T47D (cell line): ENCODE results near the gene MINAR2.
A peak's percentile ranks its signal among the peaks of the same experiment; 100 is the strongest.

ENCODE experiments used
- DNase-seq, 2 experiments: peaks; one replicate each; pipeline versions ENCODE4 v3.0.0 to v3.0.0-alpha.2; 2011 to 2012; ENCODE audit warnings: low read depth in 1 of 2, low spot score in 1 of 2
- JUND ChIP-seq: IDR thresholded peaks from 2 replicates; pipeline ENCODE4 v1.6.1; 2012; ENCODE audit warnings: low read depth
- in situ Hi-C: cut with HindIII; loops from 2 replicates; pipeline ENCODE4 v1.10.0; 2016; ENCODE audit warnings: low sequenced_read_pairs, low pct_unique_long_range_greater_than_20kb

Gene MINAR2

GRCh38 chr5:129748913-129749880 lies 1.3 kb downstream of the MINAR2 start:
- in situ Hi-C loops = no loop called here
- no peak for DNase-seq

GRCh38 chr5:129760636-129761325 lies 12.9 kb downstream of the MINAR2 start:
- in situ Hi-C loops = no loop called here
- no peak for TF ChIP-seq JUND
- DNase-seq = no peak

More at GRCh38 chr5:129748913-129749880, 1.3 kb downstream of the MINAR2 start:
- no peak for TF ChIP-seq JUND

GRCh38 chr5:129763651-129764050 lies 15.8 kb downstream of the MINAR2 start:
- no peak for DNase-seq
- TF ChIP-seq JUND = no peak
- in situ Hi-C loops = no loop called here

- in situ Hi-C loops = no loop called here
- TF ChIP-seq JUND = no peak
Measured at GRCh38 chr5:129766798-129767197, 18.9 kb downstream of the MINAR2 start.

GRCh38 chr5:129767927-129768380 lies 20.1 kb downstream of the MINAR2 start:
- in situ Hi-C loops = no loop called here
- TF ChIP-seq JUND = no peak
- peak; percentile 11 to 93 for DNase-seq

More at GRCh38 chr5:129766798-129767197, 18.9 kb downstream of the MINAR2 start:
- no peak for DNase-seq

GRCh38 chr5:129768735-129769134 lies 20.8 kb downstream of the MINAR2 start:
- TF ChIP-seq JUND = no peak
- in situ Hi-C loops = no loop called here
- DNase-seq = no peak

- no peak for TF ChIP-seq JUND
- no peak for DNase-seq
- in situ Hi-C loops = no loop called here
Measured at GRCh38 chr5:129770024-129770820, 22.3 kb downstream of the MINAR2 start.

GRCh38 chr5:129771058-129771838 lies 23.4 kb downstream of the MINAR2 start:
- in situ Hi-C loops = no loop called here
- DNase-seq = peak; percentile 32 to 85
- TF ChIP-seq JUND = no peak

- TF ChIP-seq JUND = no peak
- in situ Hi-C loops = no loop called here
- DNase-seq = no peak
Measured at GRCh38 chr5:129773376-129773775, 25.5 kb downstream of the MINAR2 start.

GRCh38 chr5:129781594-129781993 lies 33.7 kb downstream of the MINAR2 start:
- no peak for TF ChIP-seq JUND
- DNase-seq = no peak
- in situ Hi-C loops = no loop called here

GRCh38 chr5:129803403-129803802 lies 55.5 kb downstream of the MINAR2 start:
- in situ Hi-C loops = no loop called here
- DNase-seq = no peak
- no peak for TF ChIP-seq JUND

- no peak for TF ChIP-seq JUND
- DNase-seq = peak in 1 of 2 experiments; percentile 6
- in situ Hi-C loops = no loop called here
Measured at GRCh38 chr5:129804705-129805104, 56.8 kb downstream of the MINAR2 start.
